SK-N-SH treated with all-trans-retinoic acid at 6 μM for 48 hours (cell line): ENCODE measurements around the gene CDRT4.

Experiments used
- GLIS3 ChIP-seq: fragments of 250-450 bp; sonication (Bioruptor Pico); IDR thresholded peaks from 2 replicates; pipeline ENCODE4 v1.5.0; 2020; ENCODE audit warnings: mild to moderate bottlenecking, moderate library complexity
- RARB ChIP-seq: fragments of 250-450 bp; sonication (Bioruptor Pico); IDR thresholded peaks from 2 replicates; pipeline ENCODE4 v1.8.0; 2021; ENCODE audit warnings: mild to moderate bottlenecking, moderate library complexity
- ZC3H10 ChIP-seq: fragments of 250-450 bp; sonication (Bioruptor Pico); IDR thresholded peaks from 2 replicates; pipeline ENCODE4 v1.5.1; 2021; ENCODE audit warnings: mild to moderate bottlenecking, moderate library complexity
- ZFP3 ChIP-seq: fragments of 250-450 bp; sonication (Bioruptor Pico); IDR thresholded peaks from 2 replicates; pipeline ENCODE4 v1.5.0; 2020; ENCODE audit warnings: mild to moderate bottlenecking, moderate library complexity
- ZFP30 ChIP-seq: fragments of 450-650 bp; formaldehyde crosslinking; IDR thresholded peaks from 2 replicates; pipeline ENCODE4 v1.5.0; 2022; ENCODE audit warnings: mild to moderate bottlenecking, moderate library complexity
- ZNF8 ChIP-seq: fragments of 450-650 bp; formaldehyde crosslinking; IDR thresholded peaks from 2 replicates; pipeline ENCODE4 v1.5.0; 2020; ENCODE audit warnings: mild to moderate bottlenecking, moderate library complexity

DNA sequence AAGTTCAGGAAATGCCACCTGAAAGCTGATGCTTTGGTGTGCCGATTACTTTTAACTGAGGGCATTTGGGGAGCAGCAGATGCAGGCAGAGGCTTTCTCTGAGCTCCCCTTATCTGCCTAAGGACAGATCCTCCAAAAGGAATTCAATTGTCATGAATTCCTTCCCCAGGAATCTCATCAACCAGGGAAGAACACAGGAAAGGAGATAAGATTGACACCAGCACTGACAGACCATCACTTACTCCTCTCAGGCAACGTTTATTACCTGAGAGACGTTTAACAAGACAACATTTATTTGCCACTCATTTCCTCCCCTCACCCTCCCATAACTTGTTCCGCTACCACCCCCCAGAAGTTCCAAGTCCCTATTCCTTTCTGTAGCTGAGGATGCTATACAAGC is 17.6 kb upstream of the CDRT4 start:
- TF ChIP-seq RARB, result no peak
- no peak for TF ChIP-seq ZFP3 (CRISPR knock-in tag)
- no peak for TF ChIP-seq ZC3H10 (CRISPR knock-in tag)
- no peak for TF ChIP-seq ZNF8 (CRISPR knock-in tag)
- TF ChIP-seq GLIS3 (CRISPR knock-in tag), result no peak
- TF ChIP-seq ZFP30 (CRISPR knock-in tag), result no peak
